SK-N-SH treated with all-trans-retinoic acid at 6 μM for 48 hours (cell line): ENCODE measurements around the gene GCC1.

Source experiments
- ISL1 ChIP-seq: fragments of 250-450 bp; sonication (Bioruptor Pico); IDR thresholded peaks from 2 replicates; pipeline ENCODE4 v2.1.2; 2022; ENCODE audit warnings: mild to moderate bottlenecking, moderate library complexity
- SNAI2 ChIP-seq: fragments of 250-450 bp; sonication (Bioruptor Pico); IDR thresholded peaks from 2 replicates; pipeline ENCODE4 v1.5.0; 2020; ENCODE audit warnings: mild to moderate bottlenecking, moderate library complexity
- ZC3H10 ChIP-seq: fragments of 250-450 bp; sonication (Bioruptor Pico); IDR thresholded peaks from 2 replicates; pipeline ENCODE4 v1.5.1; 2021; ENCODE audit warnings: mild to moderate bottlenecking, moderate library complexity
- ZFP3 ChIP-seq: fragments of 250-450 bp; sonication (Bioruptor Pico); IDR thresholded peaks from 2 replicates; pipeline ENCODE4 v1.5.0; 2020; ENCODE audit warnings: mild to moderate bottlenecking, moderate library complexity

GRCh38 chr7:127595737-127596136, 10.3 kb upstream of the GCC1 start:
- no peak for TF ChIP-seq ZFP3
- TF ChIP-seq ISL1: no peak
- no peak for TF ChIP-seq SNAI2 (CRISPR knock-in tag)
- TF ChIP-seq ZC3H10 (CRISPR knock-in tag): no peak
